OCI-LY1 (cell line): ENCODE results near the gene RDH14.

Experiments used
- EZH2 ChIP-seq: fragments of 200-600 bp; sonication (generic), shearing (Covaris generic); IDR thresholded peaks from 2 replicates; pipeline ENCODE4 v1.8.0; 2017; ENCODE audit warnings: borderline replicate concordance, mixed run types, mild to moderate bottlenecking, antibody characterized with exemption, low read length, moderate library complexity, mixed read lengths
- TF ChIP-seq, protein P1 (sequence below): fragments of 200-600 bp; sonication (generic), shearing (Covaris generic); IDR thresholded peaks from 2 replicates; pipeline ENCODE4 v1.5.1; 2017; ENCODE audit warnings: mild to moderate bottlenecking, antibody characterized with exemption, low read length, moderate library complexity, mixed read lengths

DNA sequence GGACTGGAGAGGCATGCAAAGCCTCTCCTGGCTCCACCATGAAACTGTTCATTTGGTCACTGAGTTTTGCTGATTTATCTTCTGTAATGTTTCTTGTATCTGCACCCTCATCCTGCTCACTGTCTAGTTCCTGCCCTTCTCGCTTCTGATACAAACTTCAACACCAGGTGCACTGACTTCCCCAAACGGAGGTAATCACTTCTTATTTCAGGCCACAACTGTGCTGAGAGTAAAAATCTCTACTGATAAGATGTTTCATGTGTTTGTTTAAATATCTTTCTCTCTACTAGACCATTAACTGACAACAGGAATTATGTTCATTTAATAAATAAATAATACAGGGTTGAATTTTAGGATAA, 39.8 kb upstream of the RDH14 start:
- TF ChIP-seq, protein P1, sequence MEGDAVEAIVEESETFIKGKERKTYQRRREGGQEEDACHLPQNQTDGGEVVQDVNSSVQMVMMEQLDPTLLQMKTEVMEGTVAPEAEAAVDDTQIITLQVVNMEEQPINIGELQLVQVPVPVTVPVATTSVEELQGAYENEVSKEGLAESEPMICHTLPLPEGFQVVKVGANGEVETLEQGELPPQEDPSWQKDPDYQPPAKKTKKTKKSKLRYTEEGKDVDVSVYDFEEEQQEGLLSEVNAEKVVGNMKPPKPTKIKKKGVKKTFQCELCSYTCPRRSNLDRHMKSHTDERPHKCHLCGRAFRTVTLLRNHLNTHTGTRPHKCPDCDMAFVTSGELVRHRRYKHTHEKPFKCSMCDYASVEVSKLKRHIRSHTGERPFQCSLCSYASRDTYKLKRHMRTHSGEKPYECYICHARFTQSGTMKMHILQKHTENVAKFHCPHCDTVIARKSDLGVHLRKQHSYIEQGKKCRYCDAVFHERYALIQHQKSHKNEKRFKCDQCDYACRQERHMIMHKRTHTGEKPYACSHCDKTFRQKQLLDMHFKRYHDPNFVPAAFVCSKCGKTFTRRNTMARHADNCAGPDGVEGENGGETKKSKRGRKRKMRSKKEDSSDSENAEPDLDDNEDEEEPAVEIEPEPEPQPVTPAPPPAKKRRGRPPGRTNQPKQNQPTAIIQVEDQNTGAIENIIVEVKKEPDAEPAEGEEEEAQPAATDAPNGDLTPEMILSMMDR: no peak
- TF ChIP-seq EZH2: no peak
